Astrocyte (in vitro differentiated cells and primary cell): ENCODE results near the gene LRRC26.

Source experiments
- CTCF ChIP-seq: IDR thresholded peaks from 2 replicates; pipeline ENCODE4 v1.5.1; 2011; ENCODE audit warnings: low read depth, mild to moderate bottlenecking, inconsistent platforms, low read length, moderate library complexity; ENCODE audit not compliant: insufficient read depth
- EZH2 ChIP-seq: IDR thresholded peaks from 2 replicates; pipeline ENCODE4 v1.6.1; 2012; ENCODE audit warnings: mild to moderate bottlenecking, low read length, inconsistent platforms; ENCODE audit not compliant: insufficient read depth

- TF ChIP-seq CTCF (no peak), EZH2 (no peak)
These were observed 46.4 kb downstream of the LRRC26 start for GRCh38 chr9:137123468-137123837.
